ENCODE data around the gene ACKR2.
"Not testable (repeated sequence)": the region's sequence is repeated elsewhere in the genome, so short reads cannot be mapped to it uniquely, and the experiment has no call there.

Gene ACKR2

DNA sequence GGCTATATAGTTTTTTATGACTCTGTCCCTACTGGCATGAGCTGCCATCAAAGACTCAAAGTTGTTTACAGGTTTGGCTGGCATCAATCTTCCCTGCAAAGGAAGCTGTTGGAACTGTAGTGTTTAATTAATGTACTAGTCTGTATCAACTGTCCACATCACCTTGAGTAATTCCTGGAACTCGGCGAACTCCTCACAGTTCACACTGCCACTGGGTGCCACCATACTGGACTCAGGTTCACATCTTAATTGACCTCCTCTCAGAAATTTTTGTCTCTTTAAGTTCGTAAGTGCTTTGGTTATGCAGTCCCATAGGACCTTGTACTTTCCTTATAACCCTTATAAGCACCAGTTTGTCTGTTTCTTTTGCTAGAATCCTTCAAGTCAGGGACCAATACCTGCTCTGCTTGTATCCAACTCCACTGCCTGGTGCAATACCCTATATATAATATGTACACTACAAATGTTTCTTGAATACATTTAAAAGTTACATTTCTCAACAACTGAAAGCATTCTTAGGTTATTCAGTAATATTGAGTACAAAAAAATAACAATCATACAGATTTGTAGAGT, 8.1 kb upstream of the ACKR2 start:
- no peak overlapping the region for H3K4me3 ChIP-seq (ENCODE audit: low read depth, low read length)

DNA sequence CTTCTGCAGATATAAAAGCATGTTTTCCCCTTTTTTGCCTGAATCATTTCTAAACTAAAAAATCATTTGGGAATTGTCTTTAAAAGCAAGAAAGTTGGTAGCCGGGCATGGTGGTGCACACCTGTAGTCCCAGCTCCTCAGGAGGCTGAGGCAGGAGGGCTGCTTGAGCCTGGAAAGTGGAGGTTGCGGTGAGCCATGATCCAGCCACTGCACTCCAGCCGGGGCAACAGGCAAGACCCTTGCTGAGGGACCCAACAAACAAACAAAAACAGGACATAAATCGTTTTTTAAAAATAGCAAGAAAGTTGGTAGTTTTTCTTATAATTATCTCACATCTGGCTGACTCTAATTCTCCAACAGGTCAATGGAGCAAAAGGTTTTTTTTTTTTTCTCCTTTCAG, 7.5 kb upstream of the ACKR2 start:
- no peak overlapping the region for H3K4me3 ChIP-seq (ENCODE audit: low read depth, low read length)

DNA sequence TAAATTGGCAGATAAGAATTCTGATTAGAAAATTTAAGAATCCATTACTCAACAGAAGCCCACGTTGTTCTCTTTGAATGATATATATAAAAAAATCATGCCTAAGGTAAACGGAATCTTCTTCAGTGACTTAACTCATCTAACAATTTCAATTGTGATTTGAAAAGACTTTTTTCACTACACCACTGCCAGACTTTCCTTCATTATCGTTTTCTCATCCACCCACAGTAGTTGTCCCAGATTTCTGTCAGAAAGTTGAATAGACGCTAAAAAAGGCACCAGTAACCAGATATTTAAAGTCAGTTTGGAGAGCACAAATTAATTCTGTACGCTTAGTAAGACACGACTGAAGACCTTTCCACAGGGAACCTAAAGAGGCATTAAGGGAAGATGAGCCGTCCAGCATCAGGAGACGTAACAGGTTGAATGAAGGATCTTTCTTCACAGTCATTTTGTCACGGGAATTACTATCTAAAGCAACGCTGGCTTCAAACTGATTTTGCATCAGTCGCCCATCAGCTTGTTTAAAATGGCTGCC, 6.3 kb upstream of the ACKR2 start:
- peak overlapping the region; percentile 89 for H3K4me3 ChIP-seq (ENCODE audit: low read depth, low read length)

DNA sequence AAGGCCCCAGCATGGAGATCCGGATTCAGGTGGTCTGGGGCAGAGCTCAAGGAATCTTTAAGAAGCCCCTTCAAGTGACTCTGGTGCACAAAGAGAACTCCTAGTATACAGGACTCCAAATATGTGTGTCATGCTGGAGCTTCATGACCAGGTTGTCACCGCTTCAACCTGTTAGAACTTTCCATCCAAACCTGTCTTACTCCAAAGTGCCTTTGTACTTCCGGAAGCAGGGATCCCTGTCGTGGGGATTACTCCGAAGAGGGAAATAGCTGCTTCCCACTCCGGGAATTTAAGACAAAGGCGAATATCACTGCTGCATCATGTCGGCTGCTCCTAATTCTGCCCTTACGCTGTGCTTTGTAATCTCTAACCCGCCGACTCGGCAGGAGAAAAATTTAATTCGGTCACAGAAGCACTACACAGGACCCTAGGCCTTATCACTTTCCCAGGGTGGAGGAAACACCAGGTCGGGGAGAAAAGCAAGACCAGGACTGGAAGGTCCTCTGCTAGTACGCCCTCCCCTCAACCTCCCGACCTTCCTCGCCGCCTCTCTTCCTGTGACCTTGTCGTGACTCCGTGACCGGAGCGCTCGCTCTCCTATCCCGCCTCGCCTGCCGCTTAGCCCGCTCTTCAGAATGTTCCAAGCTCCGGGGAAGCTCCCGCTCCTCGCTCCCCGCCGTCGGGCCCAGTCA, 5.7 kb upstream of the ACKR2 start:
- H3K4me3 ChIP-seq (ENCODE audit: low read depth, low read length), result peak overlapping the region; percentile 89

DNA sequence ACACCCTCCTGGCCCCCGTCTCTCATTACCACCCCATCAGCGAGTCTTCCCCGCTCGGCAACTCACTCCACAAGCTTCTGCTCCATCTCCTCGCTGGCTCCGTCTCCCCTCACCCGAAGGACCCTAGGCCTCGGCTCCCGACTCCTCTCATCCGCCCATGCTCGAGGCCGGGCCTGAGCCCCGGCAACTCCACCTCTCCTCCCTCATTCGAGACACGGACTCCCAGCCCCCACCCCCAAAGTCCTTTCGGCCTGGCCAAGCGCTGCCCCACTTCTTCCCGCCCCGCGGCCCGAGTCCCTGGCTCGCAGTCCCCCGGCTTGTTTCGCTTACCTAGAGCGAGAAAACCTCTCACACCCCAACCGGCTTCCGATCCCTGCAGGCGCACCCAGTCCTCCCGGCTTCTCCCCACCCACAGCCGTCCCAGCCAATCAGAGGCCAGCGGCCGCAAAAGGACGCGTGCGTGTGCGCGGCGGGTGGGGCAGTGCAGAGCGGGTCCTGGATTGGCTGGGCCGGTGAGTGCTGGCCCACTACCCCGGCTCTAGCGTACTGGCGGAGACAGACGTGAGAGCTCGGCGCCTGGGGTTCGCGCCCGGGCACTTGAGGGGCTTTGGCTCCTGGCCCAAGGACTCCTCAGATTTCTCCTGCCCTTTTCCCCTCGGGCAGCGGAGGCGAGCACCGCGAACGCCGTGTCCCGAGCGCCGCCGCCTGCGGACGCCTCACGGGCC, 5.0 kb upstream of the ACKR2 start, which contains the start of gene HIGD1A:
HIGD1A (minus strand) TSS at position 385 of the 725 bp plus-strand sequence. CDS start 10,237 bp downstream, outside the sequence.
- H3K4me3 ChIP-seq (ENCODE audit: low read depth, low read length), result peak within 1 kb of the TSS; percentile 89

DNA sequence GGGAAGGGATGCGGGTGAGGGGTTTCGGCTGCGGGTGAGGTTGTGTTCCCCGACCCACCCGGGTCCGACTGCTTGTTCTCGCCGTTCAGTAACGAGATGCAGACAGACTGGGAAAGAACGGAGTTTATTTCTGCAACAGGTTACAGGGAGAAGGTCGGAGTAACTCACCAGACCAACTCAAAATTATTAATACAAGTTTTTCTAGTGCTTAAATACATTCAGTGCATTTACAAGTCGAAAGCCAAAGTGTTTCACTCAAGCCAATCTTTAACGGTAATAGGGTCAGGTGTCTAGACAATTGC, 4.5 kb upstream of the ACKR2 start:
- H3K4me3 ChIP-seq (ENCODE audit: low read depth, low read length), result peak overlapping the region; percentile 89

DNA sequence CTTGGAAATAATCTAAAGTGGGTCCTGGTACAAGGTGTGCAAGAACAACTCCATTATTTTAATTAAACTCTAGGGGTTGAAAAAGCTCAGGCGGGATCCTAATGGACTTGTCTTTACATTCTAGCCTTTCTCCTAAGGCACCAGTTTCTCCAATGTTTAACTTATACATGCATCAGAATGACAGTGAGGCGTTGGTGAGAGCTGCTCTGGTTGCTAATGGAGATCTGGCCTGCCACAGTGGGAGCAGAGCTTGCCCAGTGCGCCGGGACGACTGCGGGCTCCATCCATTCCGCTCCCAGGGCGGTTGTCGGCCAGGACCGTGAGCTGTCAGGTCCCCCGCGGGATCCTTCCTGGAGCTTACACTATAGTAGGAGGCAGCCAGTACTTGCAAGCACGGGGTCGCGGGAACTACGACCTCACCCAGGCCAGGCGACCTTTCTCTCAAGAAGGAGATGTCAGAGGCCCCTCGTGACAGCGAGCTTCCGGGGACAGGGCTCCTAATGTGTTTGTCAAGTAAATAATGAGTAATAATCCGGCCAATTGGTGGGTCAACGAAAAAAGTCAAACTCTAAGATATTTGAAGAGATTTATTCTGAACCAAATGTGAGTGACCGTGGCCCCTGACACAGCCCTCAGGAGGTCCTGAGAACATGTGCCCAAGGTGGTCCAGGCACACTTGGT, 4.0 kb upstream of the ACKR2 start:
- peak overlapping the region; percentile 89 for H3K4me3 ChIP-seq (ENCODE audit: low read depth, low read length)

DNA sequence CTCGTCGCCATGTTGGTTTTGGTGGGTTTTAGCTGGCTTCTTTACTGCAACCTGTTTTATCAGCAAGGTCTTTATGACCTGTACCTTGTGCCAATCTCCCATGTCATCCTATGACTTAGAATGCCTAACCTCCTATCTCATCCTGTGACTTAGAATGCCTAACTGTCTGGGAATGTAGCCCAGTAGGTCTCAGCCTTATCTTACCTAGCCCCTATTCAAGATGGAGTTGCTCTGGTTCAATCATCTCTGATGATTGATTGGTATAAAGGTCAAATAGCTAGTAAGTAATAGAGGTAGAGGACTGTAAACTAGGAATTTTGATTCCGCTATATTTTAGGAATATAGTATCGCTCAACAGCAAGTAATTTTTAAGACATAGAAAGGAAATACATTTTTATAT, 1.3 kb upstream of the ACKR2 start:
- H3K4me3 ChIP-seq (ENCODE audit: low read depth, low read length), result no peak overlapping the region

DNA sequence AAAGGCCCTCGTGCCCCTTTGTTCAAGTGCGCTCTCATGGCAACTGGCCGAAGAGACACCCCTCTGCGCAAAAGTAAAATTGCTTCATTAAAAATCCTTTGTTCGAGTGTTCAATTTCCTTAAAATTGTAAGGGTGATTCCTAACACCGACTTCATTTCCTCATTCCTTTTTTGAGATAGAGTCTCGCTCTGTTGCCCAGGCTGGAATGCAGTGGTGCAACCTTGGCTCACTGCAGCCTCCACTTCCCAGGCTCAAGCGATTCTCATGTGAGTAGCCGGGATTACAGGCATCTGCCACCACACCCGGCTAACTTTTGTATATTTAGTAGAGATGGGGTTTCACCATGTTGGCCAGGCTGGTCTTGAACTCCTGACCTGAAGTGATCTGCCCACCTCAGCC, 1.5 kb downstream of the ACKR2 start:
- H3K4me3 ChIP-seq (ENCODE audit: low read depth, low read length), result not testable (repeated sequence)

DNA sequence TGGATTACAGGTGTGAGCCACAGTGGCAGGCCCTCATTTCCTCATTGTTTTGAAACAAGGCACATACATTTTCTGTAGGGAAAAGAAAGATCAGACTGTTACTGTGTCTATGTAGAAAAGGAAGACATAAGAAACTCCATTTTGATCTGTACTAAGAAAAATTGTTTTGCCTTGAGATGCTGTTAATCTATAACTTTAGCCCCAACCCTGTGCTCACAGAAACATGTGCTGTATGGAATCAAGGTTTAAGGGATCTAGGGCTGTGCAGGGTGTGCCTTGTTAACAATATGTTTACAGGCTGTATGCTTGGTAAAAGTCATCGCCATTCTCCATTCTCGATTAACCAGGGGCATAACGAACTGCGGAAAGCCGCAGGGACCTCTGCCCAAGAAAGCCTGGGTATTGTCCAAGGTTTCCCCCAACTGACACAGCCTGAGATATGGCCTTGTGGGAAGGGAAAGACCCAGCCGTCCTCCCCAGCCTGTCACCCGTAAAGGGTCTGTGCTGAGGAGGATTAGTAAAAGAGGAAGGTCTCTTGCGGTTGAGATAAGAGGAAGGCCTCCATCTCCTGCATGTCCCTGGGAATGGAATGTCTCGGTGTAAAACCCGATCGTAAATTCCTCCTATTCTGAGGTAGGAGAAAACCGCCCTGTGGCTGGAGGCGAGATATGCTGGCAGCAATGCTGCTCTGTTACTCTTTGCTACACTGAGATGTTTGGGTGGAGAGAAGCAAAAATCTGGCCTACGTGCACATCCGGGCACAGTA, 2.1 kb downstream of the ACKR2 start:
- not testable (repeated sequence) for H3K4me3 ChIP-seq (ENCODE audit: low read depth, low read length)

DNA sequence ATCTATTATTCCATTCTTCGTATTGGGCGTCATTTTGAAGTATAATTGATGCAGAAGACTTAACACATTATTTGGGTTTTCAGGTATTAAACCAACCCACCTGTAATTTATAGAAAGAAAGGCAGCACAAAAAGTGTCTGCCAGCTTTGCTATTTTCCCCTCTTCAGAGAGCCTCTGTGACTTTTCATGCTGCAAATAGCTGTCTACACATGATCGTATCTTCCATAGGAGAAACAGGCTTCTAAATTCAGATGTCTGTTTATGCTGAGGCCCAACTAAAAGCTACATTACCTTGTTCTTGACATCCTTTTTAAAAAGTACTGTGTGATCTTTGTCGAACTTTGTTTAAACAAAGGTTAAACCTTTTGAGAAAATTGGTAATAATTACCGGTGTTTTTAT, 5.0 kb downstream of the ACKR2 start:
- H3K4me3 ChIP-seq (ENCODE audit: low read depth, low read length), result no peak overlapping the region

DNA sequence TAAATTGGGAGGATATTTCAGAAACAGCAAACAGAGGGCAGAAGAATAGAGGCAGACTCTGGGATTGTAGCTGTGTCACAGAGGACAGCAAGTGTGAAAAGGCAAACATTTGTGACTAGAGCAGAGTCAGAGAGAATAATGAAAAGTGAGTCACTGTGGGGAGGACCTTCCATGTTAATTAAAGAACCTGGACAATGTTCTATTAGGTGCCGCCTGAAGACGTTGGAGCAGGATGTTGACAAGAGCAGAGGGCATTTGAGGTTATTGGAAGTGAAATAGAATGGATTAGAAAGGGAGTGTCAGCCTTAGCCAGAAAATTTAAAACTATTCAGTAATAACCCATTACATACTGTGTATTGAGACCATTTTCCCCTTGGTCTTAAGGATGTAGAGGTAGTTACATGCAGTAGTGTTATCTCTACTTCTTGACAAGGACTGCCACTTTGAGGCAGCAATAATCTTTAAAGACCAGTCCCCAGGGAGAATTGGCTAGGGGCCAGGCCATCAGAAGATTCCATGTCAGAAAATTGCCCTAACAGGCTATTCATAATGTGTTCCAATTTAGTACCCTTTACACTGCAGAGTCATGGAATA, 5.8 kb downstream of the ACKR2 start:
- no peak overlapping the region for H3K4me3 ChIP-seq (ENCODE audit: low read depth, low read length)

DNA sequence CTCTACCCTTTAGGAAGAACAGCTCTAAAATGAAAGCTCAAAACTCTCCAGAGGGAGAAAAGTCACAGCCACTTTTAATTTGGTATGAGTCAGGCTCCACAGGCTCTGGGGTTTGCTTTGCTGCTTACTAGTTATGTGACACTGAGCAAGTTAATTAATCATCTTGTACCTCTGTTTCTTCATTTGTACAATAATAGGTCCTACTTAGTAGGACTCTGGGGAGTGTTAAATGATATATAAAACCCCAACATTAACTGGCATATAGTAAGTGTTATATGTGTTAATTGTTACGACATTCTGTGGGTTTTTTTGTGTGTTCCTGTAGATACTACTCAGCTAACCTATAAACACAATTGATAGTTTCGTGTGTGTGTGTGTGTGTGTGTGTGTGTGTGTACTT, 6.6 kb downstream of the ACKR2 start:
- H3K4me3 ChIP-seq (ENCODE audit: low read depth, low read length), result no peak overlapping the region

DNA sequence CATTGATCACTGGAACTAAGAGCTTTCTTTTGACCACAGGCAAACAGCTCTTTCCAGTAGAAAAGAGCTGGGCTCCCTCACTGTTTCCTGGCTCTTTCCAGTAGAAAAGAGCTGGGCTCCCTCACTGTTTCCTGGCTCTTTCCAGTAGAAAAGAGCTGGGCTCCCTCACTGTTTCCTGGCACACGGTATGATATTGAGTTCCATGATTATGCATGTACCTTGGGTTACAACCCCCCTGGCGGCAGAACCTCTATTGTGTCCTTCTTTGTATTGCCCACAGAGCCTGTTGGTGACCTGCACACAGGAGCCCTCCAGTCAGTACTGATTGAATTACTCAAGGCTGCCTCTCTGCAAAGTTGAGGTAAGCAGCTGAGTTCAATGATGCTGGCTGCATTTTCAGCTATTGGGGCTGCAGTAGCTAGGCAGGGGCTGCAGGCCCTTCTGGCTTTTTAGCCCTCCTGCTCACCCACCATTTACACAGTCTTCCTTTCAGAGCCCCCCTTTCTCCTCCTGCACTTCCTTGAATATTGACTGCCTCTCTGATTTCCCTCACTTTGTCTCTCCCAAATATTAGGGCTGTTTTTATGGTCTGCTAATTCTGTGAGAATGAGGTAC, 10.2 kb downstream of the ACKR2 start:
- no peak overlapping the region for H3K4me3 ChIP-seq (ENCODE audit: low read depth, low read length)

DNA sequence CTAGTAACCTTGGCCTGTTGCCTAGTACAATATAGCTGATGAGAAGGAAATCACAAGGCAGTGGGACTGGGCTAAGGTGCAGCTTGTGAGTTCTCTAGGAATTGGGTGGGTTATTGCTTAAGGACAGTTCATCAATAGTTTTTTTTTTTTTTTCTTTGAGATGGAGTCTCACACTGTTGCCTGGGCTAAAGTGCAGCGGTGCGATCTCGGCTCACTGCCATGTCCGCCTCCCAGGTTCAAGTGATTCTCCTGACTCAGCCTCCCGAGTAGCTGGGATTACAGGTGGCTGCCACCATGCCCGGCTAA, 11.5 kb downstream of the ACKR2 start:
- no peak overlapping the region for H3K4me3 ChIP-seq (ENCODE audit: low read depth, low read length)

DNA sequence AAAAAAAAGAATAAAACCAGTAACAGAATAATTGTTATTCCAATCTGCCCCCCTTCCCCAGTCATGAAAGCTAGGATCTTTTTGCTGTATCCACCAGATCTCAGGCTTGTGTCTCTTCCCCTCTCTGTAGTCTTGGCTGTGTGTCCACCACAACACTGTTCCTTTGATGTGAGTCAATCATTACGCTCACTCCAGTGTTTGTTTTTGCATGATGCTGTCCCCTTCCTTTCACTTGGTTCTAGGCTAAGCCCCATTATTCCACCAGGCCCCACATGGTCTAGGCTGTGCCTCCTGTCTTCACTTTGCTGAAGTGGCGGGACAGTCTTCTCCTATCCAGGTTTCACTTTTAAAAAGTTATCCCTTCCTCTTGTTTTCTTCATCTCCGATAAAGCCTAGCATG, 13.6 kb downstream of the ACKR2 start:
- no peak overlapping the region for H3K4me3 ChIP-seq (ENCODE audit: low read depth, low read length)

DNA sequence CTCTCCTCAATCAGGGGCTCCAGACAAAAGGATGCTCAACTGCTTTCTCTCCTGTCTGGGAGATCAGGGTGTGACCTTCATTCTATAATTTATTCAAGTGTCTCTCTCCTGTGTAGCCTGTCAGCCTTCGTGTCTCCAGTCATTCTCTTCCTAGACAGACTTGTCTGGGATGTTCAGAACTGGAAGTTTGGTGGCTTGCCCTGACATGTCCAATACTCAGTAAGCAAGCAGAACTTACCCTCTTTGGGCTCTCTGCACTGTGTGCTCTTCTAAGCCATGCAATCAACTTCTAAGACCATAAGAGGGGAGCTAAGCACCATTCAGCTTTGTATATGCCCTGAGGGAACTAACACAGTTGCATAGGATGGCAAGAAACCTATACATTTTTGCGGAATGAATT, 14.1 kb downstream of the ACKR2 start:
- no peak overlapping the region for H3K4me3 ChIP-seq (ENCODE audit: low read depth, low read length)

DNA sequence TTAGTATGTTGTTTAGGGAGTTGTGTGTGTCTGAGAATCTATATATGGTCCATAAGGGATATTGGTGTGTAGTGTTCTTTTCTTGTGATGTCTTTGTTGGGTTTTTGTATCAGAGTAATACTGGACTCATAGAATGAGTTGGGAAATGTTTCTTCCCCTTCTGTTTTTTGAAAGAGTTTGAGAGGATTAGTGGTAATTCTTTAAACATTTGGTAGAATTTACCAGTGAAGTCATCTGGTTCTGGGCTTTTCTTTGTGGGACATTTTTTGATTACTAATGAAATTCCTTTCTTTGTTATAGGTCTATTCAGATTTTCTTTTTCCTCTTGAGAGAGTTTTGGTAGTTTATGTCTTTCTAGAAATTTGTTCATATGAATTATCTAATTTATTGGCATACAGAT, 16.9 kb downstream of the ACKR2 start:
- H3K4me3 ChIP-seq (ENCODE audit: low read depth, low read length), result no peak overlapping the region

DNA sequence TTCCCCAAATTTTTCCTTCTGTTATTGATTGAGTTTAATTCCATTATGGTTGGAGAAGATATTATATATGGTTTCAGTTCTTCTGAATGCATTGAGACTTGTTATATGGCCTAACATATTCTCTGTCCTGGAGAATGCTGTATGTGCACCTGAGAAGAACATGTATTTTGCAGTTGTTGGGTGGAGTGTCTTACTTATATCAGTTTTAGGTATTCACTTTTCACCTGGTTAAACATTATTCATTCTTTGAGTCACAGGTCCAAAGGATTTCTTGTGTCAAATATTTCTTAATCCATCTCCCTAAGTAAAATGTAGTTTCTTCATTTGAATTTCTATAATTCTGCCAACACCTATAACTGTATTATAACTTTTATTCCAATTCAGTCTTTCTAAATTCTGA, 17.8 kb downstream of the ACKR2 start:
- H3K4me3 ChIP-seq (ENCODE audit: low read depth, low read length), result no peak overlapping the region

DNA sequence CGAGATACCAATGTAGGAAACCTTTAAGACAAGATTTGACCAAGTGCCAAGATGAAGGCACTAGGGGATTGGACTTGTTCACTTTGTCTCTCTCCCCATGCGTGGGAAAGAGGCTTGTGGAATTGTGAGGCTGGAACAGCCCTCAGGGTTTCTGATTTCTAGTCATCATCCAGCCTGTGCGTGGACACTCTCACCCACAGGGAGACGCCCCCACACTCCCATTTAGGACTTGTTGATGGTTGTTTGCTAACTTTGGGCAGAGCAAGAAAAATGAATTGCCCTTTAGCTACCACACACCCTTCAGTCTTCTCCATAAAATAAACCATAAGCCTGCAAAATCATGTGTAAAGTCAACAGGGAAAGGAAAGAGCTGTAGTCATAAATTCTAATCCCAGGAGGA, 18.4 kb downstream of the ACKR2 start:
- H3K4me3 ChIP-seq (ENCODE audit: low read depth, low read length), result no peak overlapping the region

Measured in iPS-11a (cell line).